Liver (tissue), 9 donors: ENCODE results near the gene MIB2. TPM values are rescaled to one million over a fixed set of nuclear protein-coding genes. Genes with fewer than 3 reads are reported as not detected.
A peak's percentile ranks its signal among the peaks of the same experiment; 100 is the strongest.

Experiments
- DNase-seq: peaks from one replicate; pipeline ENCODE4 v3.0.0-alpha.2; 2017; ENCODE audit warnings: low spot score
- H3K27ac ChIP-seq, 2 donors: one replicate each; pipeline ENCODE4 v1.7.0; 2013; ENCODE audit warnings: inconsistent platforms in 2 of 2, low read length in 2 of 2, control low read depth in 1 of 2, low read depth in 1 of 2, mild to moderate bottlenecking in 1 of 2
- H3K27me3 ChIP-seq, 4 donors: one replicate each; pipeline versions ENCODE4 v1.6.1 to v1.7.0; 2013; ENCODE audit warnings: low read length in 3 of 4, inconsistent platforms in 1 of 4, mild to moderate bottlenecking in 1 of 4, moderate library complexity in 1 of 4; ENCODE audit not compliant: control insufficient read depth in 4 of 4, insufficient read depth in 4 of 4
- H3K36me3 ChIP-seq, 4 donors: one replicate each; pipeline versions ENCODE4 v1.6.1 to v1.7.0; 2013; ENCODE audit warnings: low read length in 3 of 4, mild to moderate bottlenecking in 3 of 4, low read depth in 1 of 4, moderate library complexity in 1 of 4; ENCODE audit not compliant: control insufficient read depth in 4 of 4, insufficient read depth in 3 of 4
- H3K4me1 ChIP-seq, 4 donors: one replicate each; pipeline versions ENCODE4 v1.6.1 to v1.7.0; 2013; ENCODE audit warnings: low read length in 3 of 4, mild to moderate bottlenecking in 3 of 4, moderate library complexity in 1 of 4; ENCODE audit not compliant: control insufficient read depth in 4 of 4, insufficient read depth in 4 of 4
- H3K4me3 ChIP-seq, 3 donors: one replicate each; pipeline versions ENCODE4 v1.6.1 to v1.7.0; 2013; ENCODE audit warnings: low read length in 3 of 3, control low read depth in 1 of 3, low read depth in 1 of 3, mild to moderate bottlenecking in 1 of 3
- H3K9ac ChIP-seq, 2 donors: one replicate each; pipeline ENCODE4 v1.7.0; 2013; ENCODE audit warnings: low read length in 2 of 2, mild to moderate bottlenecking in 2 of 2, moderate library complexity in 2 of 2, control low read depth in 1 of 2, low read depth in 1 of 2
- H3K9me3 ChIP-seq, 4 donors: one replicate each; pipeline versions ENCODE4 v1.6.1 to v1.7.0; 2013; ENCODE audit warnings: low read length in 3 of 4; ENCODE audit not compliant: control insufficient read depth in 4 of 4
- JUND ChIP-seq, 2 donors: IDR thresholded peaks; 2 replicates each; pipeline ENCODE4 v1.6.1; 2016; ENCODE audit warnings: antibody characterized with exemption in 2 of 2
- RAD21 ChIP-seq, 2 donors: IDR thresholded peaks; 2 replicates each; pipeline ENCODE4 v1.6.1; 2016; ENCODE audit warnings: antibody characterized with exemption in 2 of 2, mild to moderate bottlenecking in 2 of 2
- RXRA ChIP-seq, 2 donors: IDR thresholded peaks; 2 replicates each; pipeline ENCODE4 v1.6.1; 2017 to 2018; ENCODE audit warnings: antibody characterized with exemption in 2 of 2, mild to moderate bottlenecking in 1 of 2
- WGBS: extraction: QIAGEN DNeasy Blood & Tissue Kit; methylation state at CpG from one replicate; pipeline ENCODE4 v1.1.7; 2013; 5-methylcytosine and 5-hydroxymethylcytosine counted together
- polyA plus RNA-seq, 2 donors: library from polyadenylated mRNA; stranded (reverse) in 1 of 2; unstranded in 1 of 2; fragments of 200-250 nt in 1 of 2; fragments of >200 nt in 1 of 2; fragmentation: Nextera tagmentation in 1 of 2; extraction: Ambion mirVana in 1 of 2; gene quantifications; one replicate each; pipeline versions ENCODE4 v1.2.1 to v1.2.3, GENCODE V29; 2013 to 2015
- total RNA-seq, 2 donors: library from RNA; depleted of rRNA; stranded (reverse); fragments of >200 nt; gene quantifications; one replicate each; pipeline ENCODE4 v1.2.3, GENCODE V29; 2014
- TF ChIP-seq, protein P1 (sequence below): fragments of 150-350 bp; IDR thresholded peaks from 2 replicates; pipeline ENCODE4 v1.5.1; 2017; ENCODE audit warnings: improper control_type of control experiment, low read depth, low read length; ENCODE audit not compliant: missing input control
- TF ChIP-seq, protein P2 (sequence below): IDR thresholded peaks from 2 replicates; pipeline ENCODE4 v1.6.1; 2016; ENCODE audit warnings: antibody characterized with exemption
- TF ChIP-seq, protein P3 (sequence below): IDR thresholded peaks from 2 replicates; pipeline ENCODE4 v1.6.1; 2016; ENCODE audit warnings: antibody characterized with exemption, mild to moderate bottlenecking
- donor health status: healthy.
- donor health status: healthy.
- donor health status: healthy.
- donor health status: healthy.
- donor health status: healthy.

MIB2 gene
- total and polyA plus RNA-seq, 4 donors = 9.8 to 33.0 (median 19.2) TPM

DNA sequence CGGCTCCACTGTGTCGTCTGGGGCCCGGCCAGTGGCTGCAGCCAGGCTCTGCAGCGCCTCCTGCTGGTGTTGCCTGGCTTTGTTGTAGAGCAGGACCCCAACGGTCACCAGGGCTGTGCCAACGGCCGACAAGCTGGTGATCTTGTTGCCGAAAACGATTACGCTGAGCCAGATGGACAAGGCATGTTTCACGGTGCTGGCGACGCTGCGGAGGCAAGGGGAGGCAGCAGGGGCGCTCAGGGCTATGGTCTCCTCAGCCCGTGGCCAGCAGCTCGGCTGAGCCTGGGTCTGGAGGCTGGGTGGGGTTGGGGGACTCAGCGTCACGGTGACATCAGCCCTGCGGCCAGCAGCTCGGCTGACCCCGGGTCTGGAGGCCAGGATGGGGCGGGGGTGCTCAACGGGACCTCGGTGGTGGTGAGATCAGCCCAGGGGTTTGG is 50.5 kb downstream of the MIB2 start:
- Histone ChIP-seq H3K36me3 (peaks cover 10 to 33% (median 19%) of the 10 kb centered on the region in 4 donors), H3K9me3 (no peaks in the 10 kb centered on the region), H3K27me3 (no peaks in the 10 kb centered on the region), H3K4me1 (no peaks in the 10 kb centered on the region), H3K27ac (no peak overlapping the region), H3K9ac (no peak overlapping the region), H3K4me3 (no peak overlapping the region)
- peak; percentile 54 for DNase-seq
- WGBS = 90% methylated on average over 25 of the region's 25 CpGs
- TF ChIP-seq, protein P1, sequence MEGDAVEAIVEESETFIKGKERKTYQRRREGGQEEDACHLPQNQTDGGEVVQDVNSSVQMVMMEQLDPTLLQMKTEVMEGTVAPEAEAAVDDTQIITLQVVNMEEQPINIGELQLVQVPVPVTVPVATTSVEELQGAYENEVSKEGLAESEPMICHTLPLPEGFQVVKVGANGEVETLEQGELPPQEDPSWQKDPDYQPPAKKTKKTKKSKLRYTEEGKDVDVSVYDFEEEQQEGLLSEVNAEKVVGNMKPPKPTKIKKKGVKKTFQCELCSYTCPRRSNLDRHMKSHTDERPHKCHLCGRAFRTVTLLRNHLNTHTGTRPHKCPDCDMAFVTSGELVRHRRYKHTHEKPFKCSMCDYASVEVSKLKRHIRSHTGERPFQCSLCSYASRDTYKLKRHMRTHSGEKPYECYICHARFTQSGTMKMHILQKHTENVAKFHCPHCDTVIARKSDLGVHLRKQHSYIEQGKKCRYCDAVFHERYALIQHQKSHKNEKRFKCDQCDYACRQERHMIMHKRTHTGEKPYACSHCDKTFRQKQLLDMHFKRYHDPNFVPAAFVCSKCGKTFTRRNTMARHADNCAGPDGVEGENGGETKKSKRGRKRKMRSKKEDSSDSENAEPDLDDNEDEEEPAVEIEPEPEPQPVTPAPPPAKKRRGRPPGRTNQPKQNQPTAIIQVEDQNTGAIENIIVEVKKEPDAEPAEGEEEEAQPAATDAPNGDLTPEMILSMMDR = peak; percentile 9
- peak in 1 of 2 donors; percentile 25 for TF ChIP-seq RAD21 (IDR thresholded peaks at IDR 0.05)
- no peak for TF ChIP-seq JUND (IDR thresholded peaks at IDR 0.05)

DNA sequence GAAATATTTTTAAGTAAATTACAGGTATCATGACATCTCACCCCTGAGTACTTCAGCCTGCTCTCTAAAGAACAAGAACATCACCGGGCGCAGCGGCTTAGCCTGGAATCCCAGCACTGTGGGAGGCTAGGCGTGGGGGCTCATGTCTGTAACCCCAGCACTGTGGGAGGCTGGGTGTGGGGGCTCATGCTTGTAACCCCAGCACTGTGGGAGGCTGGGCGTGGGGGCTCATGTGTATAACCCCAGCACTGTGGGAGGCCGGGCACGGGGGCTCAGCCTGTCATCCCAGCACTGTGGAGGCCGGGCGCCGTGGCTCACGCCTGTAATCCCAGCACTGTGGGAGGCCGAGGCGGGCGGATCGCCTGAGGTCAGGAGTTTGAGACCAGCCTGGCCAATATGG is 51.2 kb downstream of the MIB2 start:
- Histone ChIP-seq H3K27me3 (no peaks in the 10 kb centered on the region), H3K4me1 (no peaks in the 10 kb centered on the region), H3K36me3 (peaks cover 10 to 40% (median 24%) of the 10 kb centered on the region in 4 donors), H3K9me3 (no peaks in the 10 kb centered on the region), H3K9ac (no peak overlapping the region), H3K27ac (no peak overlapping the region), H3K4me3 (no peak overlapping the region)
- TF ChIP-seq, protein P1 = no peak
- TF ChIP-seq, protein P2, sequence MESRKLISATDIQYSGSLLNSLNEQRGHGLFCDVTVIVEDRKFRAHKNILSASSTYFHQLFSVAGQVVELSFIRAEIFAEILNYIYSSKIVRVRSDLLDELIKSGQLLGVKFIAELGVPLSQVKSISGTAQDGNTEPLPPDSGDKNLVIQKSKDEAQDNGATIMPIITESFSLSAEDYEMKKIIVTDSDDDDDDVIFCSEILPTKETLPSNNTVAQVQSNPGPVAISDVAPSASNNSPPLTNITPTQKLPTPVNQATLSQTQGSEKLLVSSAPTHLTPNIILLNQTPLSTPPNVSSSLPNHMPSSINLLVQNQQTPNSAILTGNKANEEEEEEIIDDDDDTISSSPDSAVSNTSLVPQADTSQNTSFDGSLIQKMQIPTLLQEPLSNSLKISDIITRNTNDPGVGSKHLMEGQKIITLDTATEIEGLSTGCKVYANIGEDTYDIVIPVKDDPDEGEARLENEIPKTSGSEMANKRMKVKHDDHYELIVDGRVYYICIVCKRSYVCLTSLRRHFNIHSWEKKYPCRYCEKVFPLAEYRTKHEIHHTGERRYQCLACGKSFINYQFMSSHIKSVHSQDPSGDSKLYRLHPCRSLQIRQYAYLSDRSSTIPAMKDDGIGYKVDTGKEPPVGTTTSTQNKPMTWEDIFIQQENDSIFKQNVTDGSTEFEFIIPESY = no peak
- TF ChIP-seq RXRA (IDR thresholded peaks at IDR 0.05) = no peak
- TF ChIP-seq, protein P3, sequence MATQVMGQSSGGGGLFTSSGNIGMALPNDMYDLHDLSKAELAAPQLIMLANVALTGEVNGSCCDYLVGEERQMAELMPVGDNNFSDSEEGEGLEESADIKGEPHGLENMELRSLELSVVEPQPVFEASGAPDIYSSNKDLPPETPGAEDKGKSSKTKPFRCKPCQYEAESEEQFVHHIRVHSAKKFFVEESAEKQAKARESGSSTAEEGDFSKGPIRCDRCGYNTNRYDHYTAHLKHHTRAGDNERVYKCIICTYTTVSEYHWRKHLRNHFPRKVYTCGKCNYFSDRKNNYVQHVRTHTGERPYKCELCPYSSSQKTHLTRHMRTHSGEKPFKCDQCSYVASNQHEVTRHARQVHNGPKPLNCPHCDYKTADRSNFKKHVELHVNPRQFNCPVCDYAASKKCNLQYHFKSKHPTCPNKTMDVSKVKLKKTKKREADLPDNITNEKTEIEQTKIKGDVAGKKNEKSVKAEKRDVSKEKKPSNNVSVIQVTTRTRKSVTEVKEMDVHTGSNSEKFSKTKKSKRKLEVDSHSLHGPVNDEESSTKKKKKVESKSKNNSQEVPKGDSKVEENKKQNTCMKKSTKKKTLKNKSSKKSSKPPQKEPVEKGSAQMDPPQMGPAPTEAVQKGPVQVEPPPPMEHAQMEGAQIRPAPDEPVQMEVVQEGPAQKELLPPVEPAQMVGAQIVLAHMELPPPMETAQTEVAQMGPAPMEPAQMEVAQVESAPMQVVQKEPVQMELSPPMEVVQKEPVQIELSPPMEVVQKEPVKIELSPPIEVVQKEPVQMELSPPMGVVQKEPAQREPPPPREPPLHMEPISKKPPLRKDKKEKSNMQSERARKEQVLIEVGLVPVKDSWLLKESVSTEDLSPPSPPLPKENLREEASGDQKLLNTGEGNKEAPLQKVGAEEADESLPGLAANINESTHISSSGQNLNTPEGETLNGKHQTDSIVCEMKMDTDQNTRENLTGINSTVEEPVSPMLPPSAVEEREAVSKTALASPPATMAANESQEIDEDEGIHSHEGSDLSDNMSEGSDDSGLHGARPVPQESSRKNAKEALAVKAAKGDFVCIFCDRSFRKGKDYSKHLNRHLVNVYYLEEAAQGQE = no peak
- WGBS = 96% methylated on average over 15 of the region's 15 CpGs
- no peak for DNase-seq
